K562 (cell line): Measurements from ENCODE around the gene FRRS1L. TPM values are rescaled to one million over a fixed set of nuclear protein-coding genes. Genes with fewer than 3 reads are reported as not detected.

ENCODE experiments used
- ARID3A ChIP-seq: IDR thresholded peaks from 2 replicates; pipeline ENCODE4 v1.6.1; 2012; ENCODE audit warnings: low read depth, low read length, improper control_type of control experiment, borderline replicate concordance
- CHAMP1 ChIP-seq: fragments of 450-650 bp; IDR thresholded peaks from 2 replicates; pipeline ENCODE4 v1.6.1; 2016; ENCODE audit warnings: mild to moderate bottlenecking
- CHD2 ChIP-seq: IDR thresholded peaks from 2 replicates; pipeline ENCODE4 v1.6.1; 2011; ENCODE audit warnings: low read depth, low read length
- CTCFL ChIP-seq: IDR thresholded peaks from 2 replicates; pipeline ENCODE4 v1.6.1; 2011; ENCODE audit warnings: borderline replicate concordance, low read depth, mild to moderate bottlenecking, moderate library complexity, low read length; ENCODE audit not compliant: insufficient read depth, poor library complexity, severe bottlenecking
- JUND ChIP-seq, 2 experiments: IDR thresholded peaks; 2 replicates in 1 of 2; 3 replicates in 1 of 2; pipeline ENCODE4 v1.6.1; 2011; ENCODE audit warnings: borderline replicate concordance in 2 of 2, low read depth in 2 of 2, low read length in 2 of 2, improper control_type of control experiment in 1 of 2, missing biosample characterization in 1 of 2, missing genetic modification characterization in 1 of 2, missing genetic modification reagents in 1 of 2
- PHF20 ChIP-seq: fragments of 450-650 bp; IDR thresholded peaks from 2 replicates; pipeline ENCODE4 v1.6.1; 2018; ENCODE audit not compliant: partially characterized antibody
- SAFB ChIP-seq: fragments of 200-400 bp; formaldehyde crosslinking; IDR thresholded peaks from 2 replicates; pipeline ENCODE4 v1.6.1; 2017; ENCODE audit warnings: low read depth, low read length, borderline replicate concordance
- SIN3B ChIP-seq: fragments of 450-650 bp; IDR thresholded peaks from 2 replicates; pipeline ENCODE4 v1.6.1; 2017; ENCODE audit warnings: low read depth, mild to moderate bottlenecking, moderate library complexity
- SMC3 ChIP-seq: conservative IDR thresholded peaks from 2 replicates; pipeline ENCODE4 v1.6.1; 2011; ENCODE audit warnings: low read depth, low read length, improper control_type of control experiment; ENCODE audit not compliant: insufficient read depth
- TCF7 ChIP-seq: sonication (generic); IDR thresholded peaks from 2 replicates; pipeline ENCODE4 v1.6.1; 2016; ENCODE audit warnings: antibody characterized with exemption, borderline replicate concordance
- TCF7L2 ChIP-seq: fragments of 150-350 bp; IDR thresholded peaks from 2 replicates; pipeline ENCODE4 v1.6.1; 2016; ENCODE audit warnings: low read depth, mild to moderate bottlenecking, low read length, moderate library complexity
- TFAM ChIP-seq: fragments of 250-450 bp; sonication (Bioruptor Pico); conservative IDR thresholded peaks from 2 replicates; pipeline ENCODE4 v1.5.0; 2021; ENCODE audit warnings: mild to moderate bottlenecking, moderate library complexity
- TSC22D4 ChIP-seq: fragments of 450-650 bp; IDR thresholded peaks from 2 replicates; pipeline ENCODE4 v1.6.1; 2016; ENCODE audit warnings: missing genetic modification characterization, missing biosample characterization, control low read depth
- USF2 ChIP-seq: sonication (generic); formaldehyde crosslinking; IDR thresholded peaks from 2 replicates; pipeline ENCODE4 v1.5.0; 2020; ENCODE audit warnings: missing genetic modification reagents
- ZNF398 ChIP-seq: fragments of 250-450 bp; sonication (Bioruptor Pico); IDR thresholded peaks from 2 replicates; pipeline ENCODE4 v1.8.0; 2021; ENCODE audit warnings: moderate library complexity, mild to moderate bottlenecking, inconsistent platforms
- ZNF561 ChIP-seq: fragments of 450-650 bp; formaldehyde crosslinking; conservative IDR thresholded peaks from 2 replicates; pipeline ENCODE4 v1.4.0; 2020; ENCODE audit warnings: mild to moderate bottlenecking, moderate library complexity
- polyA plus RNA-seq, 8 experiments: library from polyadenylated mRNA; depleted of rRNA in 4 of 8; stranded (reverse) in 5 of 8; unstranded in 3 of 8; fragments of >200 nt; fragmentation: Nextera tagmentation in 2 of 8; fragmentation: Illumina TruSeq in 1 of 8; extraction: Ambion mirVana in 2 of 8; extraction: Trizol in 1 of 8; gene quantifications; 2 replicates each; pipeline versions ENCODE4 v1.2.1 to v1.2.3, GENCODE V29; 2011 to 2014; ENCODE audit warnings: inconsistent platforms in 1 of 8, missing spikeins in 1 of 8
- total RNA-seq, 7 experiments: library from RNA; depleted of rRNA in 6 of 7; stranded (reverse); fragments of >200 nt in 6 of 7; fragmentation: Illumina TruSeq in 2 of 7; extraction: Trizol in 2 of 7; gene quantifications; 2 replicates each; pipeline versions ENCODE4 v1.2.1 to v1.2.3, GENCODE V29; 2011 to 2021; ENCODE audit warnings: low replicate concordance in 1 of 7

The FRRS1L gene
- total and polyA plus RNA-seq, 9 of the 15 experiments (the other 6 are each of a cell fraction or from before 2014, with no cell fraction given), result under 0.01 to 0.04 (median 0.03) TPM; not detected in 5

GRCh38 chr9:109117856-109118807 is 48.9 kb downstream of the FRRS1L start (continued):
- TF ChIP-seq CHAMP1 (no peak), CTCFL (no peak), SMC3 (no peak), TCF7L2 (no peak), CHD2 (no peak), SIN3B (no peak), SAFB (no peak), TSC22D4 (tag) (no peak), ARID3A (peak; percentile 74; the same call in 1 of the 2 replicates), USF2 (CRISPR knock-in tag) (no peak), TCF7 (no peak), TFAM (no peak), ZNF398 (CRISPR knock-in tag) (no peak), PHF20 (no peak), JUND (IDR thresholded peaks at IDR 0.05; ENCODE audit: borderline replicate concordance, low read depth, low read length) (peak; percentile 97), JUND (tag; IDR thresholded peaks at IDR 0.05; ENCODE audit: borderline replicate concordance, low read depth, low read length) (peak; percentile 99), ZNF561 (no peak)
